ENCODE measurements around the gene SMAD6.

The SMAD6 gene

DNA sequence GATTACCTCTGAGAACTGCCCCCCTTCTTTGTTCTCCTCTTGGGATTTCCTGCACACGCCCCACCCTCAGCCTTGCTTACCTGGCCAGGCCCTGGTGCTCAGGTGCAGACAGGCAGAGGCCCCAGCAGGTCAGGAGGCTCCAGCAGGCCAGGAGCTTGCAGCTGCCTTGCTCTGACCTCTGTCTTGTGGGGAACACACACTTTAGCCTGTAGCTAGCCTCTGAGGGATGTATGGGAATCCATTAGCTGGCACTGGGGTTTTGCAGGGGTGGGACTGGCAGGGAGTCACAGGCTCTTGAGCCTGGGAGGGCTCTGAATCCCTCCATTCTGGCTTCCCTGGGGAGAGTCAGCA lies 2.7 kb downstream of the SMAD6 start:
- no peak for DNase-seq

GRCh38 chr15:66705277-66706146 lies 3.5 kb downstream of the SMAD6 start:
- DNase-seq: no peak

GRCh38 chr15:66706225-66706732 lies 4.2 kb downstream of the SMAD6 start:
- no peak for DNase-seq

GRCh38 chr15:66706840-66707239 lies 4.8 kb downstream of the SMAD6 start:
- DNase-seq: no peak

- DNase-seq: no peak
Observed at GRCh38 chr15:66707310-66708082, 5.5 kb downstream of the SMAD6 start.

- no peak for DNase-seq
Observed at GRCh38 chr15:66708389-66708788, 6.4 kb downstream of the SMAD6 start.

DNA sequence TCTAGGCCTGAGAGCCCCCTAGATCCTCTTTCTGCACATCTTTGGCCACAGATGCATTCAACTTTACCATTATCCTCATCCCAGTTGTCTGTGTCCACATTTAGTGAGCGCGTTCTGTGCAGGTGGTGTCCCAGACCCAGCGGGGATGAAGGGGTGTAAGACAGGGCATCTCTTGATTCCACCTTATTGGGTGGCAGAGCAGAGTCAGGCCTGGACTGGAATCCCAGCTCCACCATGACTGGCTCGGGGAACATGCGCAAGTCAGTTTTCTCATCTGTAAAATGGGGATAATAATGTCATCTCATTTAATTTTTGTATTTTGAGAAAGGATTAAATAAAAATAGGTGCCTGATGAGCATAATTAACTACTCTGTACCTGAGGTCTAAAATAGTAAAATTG lies 7.8 kb downstream of the SMAD6 start:
- DNase-seq: no peak

GRCh38 chr15:66711260-66711659 lies 9.2 kb downstream of the SMAD6 start:
- DNase-seq: no peak

GRCh38 chr15:66711862-66712261 lies 9.8 kb downstream of the SMAD6 start:
- DNase-seq: no peak

GRCh38 chr15:66713843-66714508 lies 11.9 kb downstream of the SMAD6 start:
- no peak for DNase-seq

DNA sequence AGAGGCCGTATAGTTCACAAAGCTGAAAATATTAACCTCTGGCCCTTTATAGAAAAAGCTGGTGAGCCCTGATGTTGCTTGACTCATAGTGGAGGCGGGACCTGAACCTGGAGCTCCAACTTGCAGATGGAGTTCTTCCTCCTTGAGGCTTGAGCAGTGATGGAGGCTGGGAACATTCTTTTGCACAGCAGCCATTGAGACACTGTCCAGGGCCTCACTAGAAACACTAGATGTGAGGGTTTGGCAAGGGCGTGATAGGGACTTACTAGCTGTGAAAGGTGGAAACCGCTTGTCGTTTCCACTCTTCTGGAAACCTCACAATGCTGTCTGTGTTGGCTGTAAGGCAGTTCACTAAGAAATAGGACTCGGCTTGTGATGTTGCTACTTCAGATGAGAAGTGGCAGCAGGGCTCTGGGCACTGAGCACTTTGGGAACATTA lies 12.5 kb downstream of the SMAD6 start:
- DNase-seq: no peak

- no peak for DNase-seq
Observed at GRCh38 chr15:66715181-66715624, 13.2 kb downstream of the SMAD6 start.

DNA sequence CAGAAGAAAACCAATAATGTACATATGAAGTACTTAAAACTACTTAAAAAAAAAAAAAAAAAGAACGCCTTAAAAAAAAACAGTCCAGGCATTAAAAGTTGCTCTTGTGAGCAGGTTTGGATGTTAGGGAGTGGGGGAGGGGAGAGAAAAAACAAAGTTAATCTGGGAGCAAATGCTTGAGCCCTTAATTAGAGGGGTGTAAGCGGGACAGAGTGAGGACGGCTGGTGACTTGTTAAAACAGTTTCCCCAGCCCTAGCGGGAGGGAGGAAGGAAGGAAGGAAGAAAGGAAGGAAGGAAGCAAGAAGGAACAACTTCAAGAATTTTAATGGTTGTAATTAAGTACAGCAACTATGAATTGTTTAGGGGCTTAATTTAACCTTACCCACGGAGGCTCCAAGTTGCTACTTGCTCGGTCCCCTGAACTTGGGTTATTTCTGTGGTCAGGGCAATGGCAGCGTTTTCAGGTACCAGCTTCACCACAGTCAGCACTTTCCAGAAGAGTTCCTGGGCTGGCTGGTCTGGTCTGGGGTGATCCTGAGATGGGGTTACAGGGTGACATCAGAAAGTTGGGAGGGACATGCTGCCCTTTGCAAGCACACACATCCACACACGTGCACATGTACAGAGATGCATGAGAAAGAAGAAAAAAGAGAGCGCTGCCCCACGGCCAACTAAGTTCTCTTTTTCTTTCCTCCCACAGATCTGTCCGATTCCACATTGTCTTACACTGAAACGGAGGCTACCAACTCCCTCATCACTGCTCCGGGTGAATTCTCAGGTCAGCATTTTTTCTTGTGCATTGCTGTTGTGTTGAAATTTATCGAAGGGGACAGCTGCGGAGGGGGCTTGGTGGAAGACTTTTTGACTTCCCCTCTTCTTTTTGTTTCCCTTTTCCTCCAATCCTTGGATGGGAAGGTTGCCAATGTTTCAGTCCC lies 14.0 kb downstream of the SMAD6 start:
- no peak for DNase-seq

DNA sequence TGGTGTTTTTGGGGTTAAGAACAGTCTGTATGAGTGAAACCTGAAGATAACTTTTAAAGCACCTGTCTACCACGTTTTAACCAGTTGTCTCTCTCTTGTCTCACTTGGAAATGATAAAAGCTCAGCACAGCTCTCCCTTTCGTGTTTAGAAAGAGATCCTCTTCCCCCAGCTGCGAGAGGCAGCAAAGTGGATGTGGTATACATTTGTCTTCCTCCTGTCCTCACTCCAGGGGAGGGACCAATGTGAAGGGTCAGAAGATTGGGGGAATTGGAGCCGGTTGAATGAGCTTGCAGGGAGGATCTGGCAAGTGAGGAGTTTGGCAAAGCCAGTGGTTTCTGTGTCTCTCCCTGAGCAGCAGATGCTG lies 14.6 kb downstream of the SMAD6 start:
- no peak for DNase-seq

GRCh38 chr15:66718220-66718988 lies 16.4 kb downstream of the SMAD6 start:
- DNase-seq: no peak

DNA sequence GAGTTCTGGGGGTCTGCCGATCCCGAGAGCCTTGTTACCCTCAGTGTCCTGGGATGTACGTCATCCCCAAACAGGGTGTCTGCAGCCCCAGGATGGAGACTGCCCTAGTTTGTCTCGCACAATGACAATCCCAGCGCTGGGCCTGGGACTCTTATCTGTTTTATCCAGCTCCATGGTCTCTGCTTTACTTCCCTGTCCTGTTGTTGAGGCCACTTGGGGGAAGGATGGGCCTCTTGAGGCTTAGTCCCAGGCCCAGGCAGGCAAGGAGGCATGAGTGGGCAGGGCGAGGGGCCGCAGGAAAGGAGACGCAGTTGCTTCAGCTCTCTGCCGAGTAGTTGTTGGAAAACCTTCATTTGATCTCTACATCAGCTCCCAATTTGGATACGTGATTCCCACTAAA lies 17.4 kb downstream of the SMAD6 start:
- DNase-seq: no peak

DNA sequence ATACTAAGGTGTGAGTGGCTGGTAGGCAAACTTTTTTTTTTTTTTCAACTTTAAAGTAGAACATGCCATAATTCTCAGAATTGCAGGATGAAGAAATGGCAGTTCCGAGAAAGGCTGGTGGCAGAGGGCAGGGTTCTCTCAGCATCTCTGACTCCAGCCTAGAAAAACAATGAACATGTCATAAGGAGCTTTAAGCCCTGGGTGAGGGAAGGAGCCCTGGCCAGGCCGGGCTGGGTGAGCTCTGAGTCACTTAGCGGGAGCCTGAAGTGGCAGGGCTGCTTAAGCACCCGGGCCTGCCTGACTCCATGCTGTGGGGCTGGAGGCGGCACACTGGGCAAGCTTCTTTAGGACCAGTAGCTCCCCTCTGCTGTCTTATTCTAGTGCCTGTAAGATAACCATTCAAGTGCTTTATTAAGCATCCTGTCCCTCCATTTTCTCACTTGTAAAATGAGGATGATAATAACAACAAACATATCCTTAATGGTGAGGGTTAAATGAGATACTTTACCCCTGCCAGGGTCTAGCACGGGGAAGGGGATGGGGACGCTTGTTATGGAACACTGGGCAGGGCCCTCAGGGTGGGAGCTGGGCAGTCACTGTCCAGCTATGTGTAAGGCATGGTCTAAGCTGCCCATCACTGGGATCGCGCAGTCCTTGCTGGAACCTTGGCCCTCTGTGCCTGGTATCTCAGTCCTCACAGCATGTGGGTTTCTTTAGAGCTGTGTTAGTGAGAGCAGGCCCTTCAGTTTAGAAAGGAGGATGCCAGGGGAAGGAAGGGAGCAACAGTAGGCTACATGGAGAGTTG lies 18.4 kb downstream of the SMAD6 start:
- no peak for DNase-seq

DNA sequence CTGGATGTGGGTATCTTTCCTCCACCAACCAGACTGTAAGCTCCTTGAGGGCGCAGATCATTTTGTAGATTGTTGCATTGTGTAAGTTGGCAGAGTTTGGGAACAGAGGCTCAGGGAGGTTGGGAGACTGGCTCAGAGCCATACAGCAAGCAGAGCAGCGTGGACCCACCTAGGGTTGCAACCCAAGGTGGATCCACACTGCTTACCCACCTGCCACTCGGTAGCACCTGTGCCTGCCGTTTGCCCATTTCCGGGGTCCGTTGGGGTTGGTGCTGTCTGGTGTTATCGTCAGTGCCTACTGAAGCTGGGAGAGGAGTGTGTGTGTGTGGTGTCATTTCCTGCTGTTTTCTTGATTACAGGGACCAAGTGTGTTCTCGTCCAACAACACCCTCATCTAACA lies 19.0 kb downstream of the SMAD6 start:
- DNase-seq: no peak

- no peak for DNase-seq
Observed at GRCh38 chr15:66721501-66721937, 19.5 kb downstream of the SMAD6 start.

DNA sequence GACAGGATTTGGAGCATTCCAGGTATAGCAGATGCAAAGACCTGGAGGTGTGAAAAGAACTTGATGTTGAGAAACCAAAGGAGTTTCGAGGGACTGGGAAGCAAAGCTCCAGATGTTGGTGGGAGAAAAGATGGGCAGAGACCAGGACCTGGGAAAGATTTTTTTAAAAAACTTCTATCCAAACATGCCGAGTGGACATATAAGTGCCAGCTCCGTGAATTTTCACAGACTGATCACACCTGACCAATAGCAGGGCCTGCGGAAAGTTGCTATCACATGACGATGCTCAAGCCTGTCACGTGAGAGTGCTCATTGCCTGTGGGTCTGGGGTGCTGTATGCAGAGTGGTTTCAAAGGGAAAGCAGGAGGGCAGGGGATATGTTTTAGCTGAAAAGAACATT lies 19.9 kb downstream of the SMAD6 start:
- DNase-seq: no peak

All from CD4-positive, alpha-beta T cell treated with Interleukin-4 for 4 hours (primary cell).